BLaER1 (cell line): ENCODE results near the gene FUT6.
"Not testable (repeated sequence)": the region's sequence is repeated elsewhere in the genome, so short reads cannot be mapped to it uniquely, and the experiment has no call there.

Experiments
- H3K27ac ChIP-seq: shearing (Covaris generic); formaldehyde crosslinking; 2 replicates; pipeline ENCODE4 v1.8.1; 2022
- H3K27me3 ChIP-seq: shearing (Covaris generic); formaldehyde crosslinking; 2 replicates; pipeline ENCODE4 v1.8.1; 2022
- H3K36me3 ChIP-seq: shearing (Covaris generic); formaldehyde crosslinking; 2 replicates; pipeline ENCODE4 v1.8.1; 2022
- H3K4me1 ChIP-seq: shearing (Covaris generic); formaldehyde crosslinking; 2 replicates; pipeline ENCODE4 v1.8.1; 2022
- H3K4me2 ChIP-seq: shearing (Covaris generic); formaldehyde crosslinking; 2 replicates; pipeline ENCODE4 v1.8.1; 2022
- H3K4me3 ChIP-seq: shearing (Covaris generic); formaldehyde crosslinking; 2 replicates; pipeline ENCODE4 v1.8.1; 2022
- H3K9ac ChIP-seq: shearing (Covaris generic); formaldehyde crosslinking; 2 replicates; pipeline ENCODE4 v1.8.1; 2022
- H3K9me3 ChIP-seq: shearing (Covaris generic); formaldehyde crosslinking; 2 replicates; pipeline ENCODE4 v1.8.1; 2022
- H4K20me1 ChIP-seq: shearing (Covaris generic); formaldehyde crosslinking; 2 replicates; pipeline ENCODE4 v1.8.1; 2022
- Cebpa-rat ChIP-seq: shearing (Covaris generic); IDR thresholded peaks from 2 replicates; pipeline ENCODE4 v1.8.1; 2022

The FUT6 gene

GRCh38 chr19:5851302-5851701 lies 11.8 kb upstream of the FUT6 start, which contains the start of gene FUT3:
Gene FUT3 (minus strand): TSS chr19:5851449.
- no peak for TF ChIP-seq Cebpa-rat
- no peaks in the 10 kb centered on the region for H3K36me3 ChIP-seq
- H3K27me3 ChIP-seq: no peaks in the 10 kb centered on the region
- no peaks in the 10 kb centered on the region for H3K9me3 ChIP-seq
- H3K4me1 ChIP-seq: peaks cover 12% of the 10 kb centered on the region
- H3K27ac ChIP-seq: no peak within 1 kb of the TSS
- no peak within 1 kb of the TSS for H3K4me3 ChIP-seq
- no peaks in the 10 kb centered on the region for H4K20me1 ChIP-seq
- H3K4me2 ChIP-seq: peak within 1 kb of the TSS; percentile 54
- H3K9ac ChIP-seq: no peak within 1 kb of the TSS

GRCh38 chr19:5850743-5851293 lies 11.3 kb upstream of the FUT6 start:
- no peak overlapping the region for H3K27ac ChIP-seq
- peak overlapping the region; percentile 54; the same call in 1 of the 2 replicates for H3K4me2 ChIP-seq

GRCh38 chr19:5850189-5850588 lies 10.7 kb upstream of the FUT6 start:
- no peak overlapping the region for H3K4me3 ChIP-seq
- peaks cover 12% of the 10 kb centered on the region for H3K4me1 ChIP-seq
- no peak overlapping the region for H3K9ac ChIP-seq
- no peak overlapping the region for H3K27ac ChIP-seq
- no peaks in the 10 kb centered on the region for H4K20me1 ChIP-seq
- H3K27me3 ChIP-seq: no peaks in the 10 kb centered on the region
- TF ChIP-seq Cebpa-rat: no peak
- no peaks in the 10 kb centered on the region for H3K9me3 ChIP-seq
- no peak overlapping the region for H3K4me2 ChIP-seq
- H3K36me3 ChIP-seq: no peaks in the 10 kb centered on the region

More at GRCh38 chr19:5850743-5851293, 11.3 kb upstream of the FUT6 start:
- Histone ChIP-seq H3K9ac (no peak overlapping the region), H3K4me1 (peaks cover 12% of the 10 kb centered on the region), H3K36me3 (no peaks in the 10 kb centered on the region), H3K9me3 (no peaks in the 10 kb centered on the region), H3K27me3 (no peaks in the 10 kb centered on the region), H4K20me1 (no peaks in the 10 kb centered on the region), H3K4me3 (no peak overlapping the region)
- no peak for TF ChIP-seq Cebpa-rat

DNA sequence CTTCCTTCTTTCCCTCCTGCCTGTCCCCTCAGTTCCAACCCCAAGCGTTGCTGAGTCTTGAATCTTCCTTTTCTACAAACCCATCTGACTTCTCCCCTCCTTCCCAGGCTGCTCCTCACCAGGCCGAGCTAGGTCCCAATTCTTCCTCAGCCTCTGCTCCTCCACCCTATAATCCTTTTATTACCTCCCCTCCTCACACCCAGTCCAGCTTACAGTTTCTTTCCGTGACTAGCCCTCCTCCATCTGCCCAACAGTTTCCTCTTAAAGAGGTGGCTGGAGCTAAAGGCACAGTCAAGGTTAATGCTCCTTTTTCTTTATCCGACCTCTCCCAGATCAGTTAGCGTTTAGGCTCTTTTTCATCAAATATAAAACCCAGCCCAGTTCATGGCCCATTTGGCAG lies 9.1 kb upstream of the FUT6 start:
- H3K36me3 ChIP-seq, H3K4me3 ChIP-seq, H3K9ac ChIP-seq, H3K4me2 ChIP-seq, H4K20me1 ChIP-seq, H3K27me3 ChIP-seq, H3K9me3 ChIP-seq, H3K27ac ChIP-seq: not testable (repeated sequence)
- peaks cover 12% of the 10 kb centered on the region for H3K4me1 ChIP-seq

DNA sequence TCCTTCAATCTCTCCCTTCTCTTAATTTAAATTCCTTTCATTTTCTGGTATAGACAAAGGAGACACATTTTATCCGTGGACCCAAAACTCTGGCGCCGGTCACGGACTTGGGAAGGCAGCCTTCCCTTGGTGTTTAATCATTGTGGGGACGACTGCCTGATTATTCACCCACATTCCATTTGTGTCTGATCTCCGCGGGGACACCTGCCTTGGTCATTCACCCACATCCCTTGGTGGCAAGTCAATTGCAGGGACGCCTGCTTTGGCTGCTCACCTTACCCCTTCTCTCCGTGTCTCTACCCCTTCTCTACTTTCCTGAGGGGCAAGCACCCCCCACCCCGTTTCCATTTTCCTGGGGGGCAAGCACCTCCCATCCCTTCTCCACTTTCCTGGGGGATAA lies 8.3 kb upstream of the FUT6 start:
- H3K4me3 ChIP-seq, H3K36me3 ChIP-seq, H3K9ac ChIP-seq, H4K20me1 ChIP-seq, H3K27me3 ChIP-seq, H3K9me3 ChIP-seq, H3K27ac ChIP-seq, H3K4me2 ChIP-seq: not testable (repeated sequence)
- H3K4me1 ChIP-seq: peaks cover 12% of the 10 kb centered on the region

DNA sequence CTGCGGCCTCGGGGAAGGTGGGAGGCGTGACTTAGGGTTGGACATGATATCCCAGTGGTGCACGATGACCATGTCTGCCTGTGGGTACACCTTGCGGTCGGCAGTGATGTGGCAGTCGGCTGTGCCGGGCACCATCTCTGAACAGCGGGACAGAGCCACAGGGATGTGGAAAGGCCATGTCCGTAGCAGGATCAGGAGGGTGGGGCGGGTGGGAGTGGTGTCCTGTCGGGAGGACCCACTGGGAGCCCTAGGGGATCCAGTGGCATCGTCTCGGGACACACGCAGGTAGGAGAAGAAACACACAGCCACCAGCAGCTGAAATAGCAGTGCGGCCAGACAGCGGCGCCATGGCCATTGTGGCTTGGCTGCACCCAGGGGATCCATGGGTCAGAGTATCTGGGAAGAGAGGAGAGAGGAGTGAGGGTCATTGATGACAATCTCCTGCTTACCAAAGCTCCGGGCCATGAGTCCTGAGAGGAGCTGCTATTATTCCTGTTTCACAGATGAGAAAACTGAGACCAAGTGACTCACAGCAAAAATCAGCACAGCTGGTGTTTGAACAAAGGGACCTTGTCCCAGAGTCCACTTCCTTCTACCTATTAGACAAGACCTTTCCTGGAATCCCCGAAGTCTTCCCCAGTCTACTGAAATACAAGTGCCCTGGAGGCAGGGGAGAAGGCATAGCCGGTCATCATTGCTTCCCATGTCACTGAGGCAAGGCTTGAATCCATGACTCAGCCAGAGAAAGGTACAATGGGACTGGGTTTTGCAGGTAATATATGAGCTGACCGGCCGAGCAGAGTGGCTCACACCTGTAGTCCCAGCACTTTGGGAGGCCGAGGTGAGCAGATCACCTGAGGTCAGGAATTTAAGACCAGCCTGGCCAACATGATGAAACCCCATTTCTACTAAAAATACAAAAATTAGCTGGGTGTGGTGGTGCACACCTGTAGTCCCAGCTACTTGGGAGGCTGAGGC lies 5.2 kb upstream of the FUT6 start:
- Histone ChIP-seq H3K4me3 (no peak overlapping the region), H3K4me1 (peaks cover 1% of the 10 kb centered on the region; the same call in 1 of the 2 replicates), H3K27me3 (no peaks in the 10 kb centered on the region), H4K20me1 (no peaks in the 10 kb centered on the region), H3K9me3 (no peaks in the 10 kb centered on the region), H3K9ac (no peak overlapping the region), H3K36me3 (no peaks in the 10 kb centered on the region), H3K4me2 (no peak overlapping the region), H3K27ac (no peak overlapping the region)
- TF ChIP-seq Cebpa-rat: no peak

DNA sequence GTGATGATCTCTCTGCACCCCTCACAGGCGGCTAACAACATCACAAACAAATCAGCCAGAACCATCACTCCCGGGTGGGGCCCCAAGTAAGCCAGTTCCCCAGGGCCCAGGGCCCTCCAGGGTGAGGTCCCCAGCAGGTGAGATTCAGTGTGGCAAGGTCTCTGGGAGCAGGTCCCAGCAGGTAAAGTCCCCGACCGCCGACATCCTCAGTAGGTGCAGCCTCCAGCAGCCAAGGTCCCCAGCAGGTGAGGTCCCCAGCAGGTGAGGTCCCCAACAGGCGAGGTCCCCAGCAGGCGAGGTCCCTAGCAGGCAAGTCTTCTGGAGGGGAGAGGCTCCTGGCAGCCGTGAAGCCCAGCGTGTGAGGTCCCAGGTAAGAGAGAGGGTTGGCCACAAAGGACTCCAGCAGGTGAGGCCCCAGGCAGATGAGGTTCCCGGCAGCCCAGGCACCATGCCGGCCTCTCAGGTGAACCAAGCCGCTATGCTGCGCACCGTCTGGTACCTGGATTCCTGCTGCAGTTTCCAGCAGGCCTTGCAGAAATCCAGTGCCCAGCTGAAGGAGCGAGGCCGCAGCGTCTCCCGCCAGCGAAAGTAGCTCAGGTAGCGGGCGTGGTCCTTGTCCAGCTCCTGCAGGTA lies 3.9 kb upstream of the FUT6 start:
- no peak for TF ChIP-seq Cebpa-rat
- Histone ChIP-seq H3K27me3 (no peaks in the 10 kb centered on the region), H3K4me1 (peaks cover 15% of the 10 kb centered on the region), H3K36me3 (no peaks in the 10 kb centered on the region), H3K27ac (no peak overlapping the region), H4K20me1 (no peaks in the 10 kb centered on the region), H3K9me3 (no peaks in the 10 kb centered on the region), H3K9ac (no peak overlapping the region), H3K4me3 (no peak overlapping the region), H3K4me2 (no peak overlapping the region)

DNA sequence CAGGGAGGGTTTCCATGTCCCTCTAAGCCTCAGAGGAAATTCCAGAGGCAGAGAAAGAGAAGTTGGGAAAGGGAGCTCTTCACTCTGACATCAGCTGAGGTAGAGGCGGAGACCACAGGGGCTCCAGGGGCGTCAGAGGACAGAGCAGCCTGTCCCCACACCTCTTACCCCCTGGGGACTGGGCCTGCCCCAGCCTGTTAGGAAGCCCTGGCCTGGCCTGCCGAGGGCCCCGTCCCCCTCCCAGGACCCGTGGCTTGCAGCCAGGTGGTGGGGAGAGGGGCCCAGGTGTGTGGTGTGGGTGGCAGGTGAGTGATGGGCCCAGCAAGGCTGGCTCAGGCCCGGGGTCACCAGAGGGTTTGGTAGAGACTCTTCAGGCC lies 2.2 kb upstream of the FUT6 start:
- H3K36me3 ChIP-seq, H3K9me3 ChIP-seq, H4K20me1 ChIP-seq, H3K4me2 ChIP-seq, H3K9ac ChIP-seq, H3K27me3 ChIP-seq, H3K27ac ChIP-seq, H3K4me3 ChIP-seq: not testable (repeated sequence)
- peaks cover 21% of the 10 kb centered on the region for H3K4me1 ChIP-seq

GRCh38 chr19:5838353-5839064 lies 993 bp downstream of the FUT6 start:
- Histone ChIP-seq H3K36me3 (no peaks in the 10 kb centered on the region), H3K27me3 (no peaks in the 10 kb centered on the region; the same call in 1 of the 2 replicates), H3K9me3 (no peaks in the 10 kb centered on the region), H3K4me2 (peak overlapping the region; percentile 52), H4K20me1 (no peaks in the 10 kb centered on the region), H3K4me3 (no peak overlapping the region), H3K9ac (no peak overlapping the region), H3K27ac (no peak overlapping the region), H3K4me1 (peaks cover 31% of the 10 kb centered on the region)
- TF ChIP-seq Cebpa-rat: no peak
